ENCODE results near the gene SLC1A1. TPM values are rescaled to one million over a fixed set of nuclear protein-coding genes. Genes with fewer than 3 reads are reported as not detected.

Gene SLC1A1
- 1.3 TPM for total RNA-seq

- DNase-seq, result no peak
These were observed at the start of gene SLC1A1 for GRCh38 chr9:4489919-4490704. TSS of gene SLC1A1 (plus strand) at chr9:4490468. CDS start at chr9:4490680, 212 bp downstream.

DNA sequence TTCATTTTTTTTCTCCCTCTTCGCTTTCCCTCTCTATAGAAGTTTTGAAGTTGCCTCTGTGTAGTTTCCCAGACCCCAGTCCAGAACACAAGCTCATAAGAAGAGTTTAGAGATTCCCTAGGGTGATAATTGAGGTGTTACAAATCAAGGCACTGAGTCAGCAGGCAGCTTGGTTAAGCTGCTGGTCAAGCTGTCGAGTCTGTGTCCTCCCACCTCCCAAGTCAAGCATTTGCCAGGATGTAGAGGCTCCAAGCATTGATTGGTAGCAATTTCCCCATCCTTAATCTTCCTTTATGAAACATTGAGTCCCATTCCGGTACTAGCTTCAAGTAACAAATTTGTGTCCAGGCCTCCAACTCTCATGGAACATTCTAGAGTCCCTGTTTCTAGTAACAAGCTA lies 47.5 kb upstream of the SLC1A1 start:
- DNase-seq, result no peak

DNA sequence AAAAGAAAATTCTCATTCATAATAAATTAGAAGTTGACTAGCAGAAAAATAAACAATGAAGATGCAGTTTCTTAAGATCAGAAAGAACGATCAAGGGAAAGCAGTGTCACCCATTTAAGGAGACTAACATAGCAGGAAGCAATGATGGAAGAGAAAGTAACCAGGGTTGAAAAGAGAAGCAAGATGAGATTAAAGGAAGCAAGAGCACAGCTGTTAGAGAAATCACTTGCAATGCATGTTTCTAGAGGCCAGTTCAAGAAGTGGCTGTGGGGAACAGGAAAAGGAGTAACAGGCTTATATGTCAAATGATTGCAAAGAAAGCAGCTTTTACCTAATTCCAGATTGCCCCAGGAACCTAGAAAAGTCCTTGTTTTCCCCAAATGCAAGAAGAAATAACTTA lies 46.8 kb upstream of the SLC1A1 start:
- DNase-seq, result no peak

DNA sequence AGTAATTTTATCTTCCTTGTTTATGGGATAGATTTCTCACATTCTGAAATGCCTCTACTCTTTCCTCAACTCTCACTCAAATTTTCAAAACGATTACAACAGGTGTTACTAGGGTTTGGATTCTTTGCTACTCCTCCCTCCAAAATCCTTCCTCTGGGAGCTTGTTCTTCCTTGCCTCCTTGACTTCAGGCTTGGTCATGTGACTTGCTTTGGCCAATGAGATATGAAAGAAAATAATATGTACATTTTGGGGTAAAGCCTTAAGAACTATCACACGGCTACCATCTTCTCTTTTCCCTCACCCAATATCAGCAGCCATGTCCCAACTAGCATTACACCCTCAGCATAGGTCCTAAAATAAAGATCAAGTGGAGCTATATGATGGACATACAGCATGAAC lies 28.8 kb upstream of the SLC1A1 start:
- DNase-seq, result no peak

DNA sequence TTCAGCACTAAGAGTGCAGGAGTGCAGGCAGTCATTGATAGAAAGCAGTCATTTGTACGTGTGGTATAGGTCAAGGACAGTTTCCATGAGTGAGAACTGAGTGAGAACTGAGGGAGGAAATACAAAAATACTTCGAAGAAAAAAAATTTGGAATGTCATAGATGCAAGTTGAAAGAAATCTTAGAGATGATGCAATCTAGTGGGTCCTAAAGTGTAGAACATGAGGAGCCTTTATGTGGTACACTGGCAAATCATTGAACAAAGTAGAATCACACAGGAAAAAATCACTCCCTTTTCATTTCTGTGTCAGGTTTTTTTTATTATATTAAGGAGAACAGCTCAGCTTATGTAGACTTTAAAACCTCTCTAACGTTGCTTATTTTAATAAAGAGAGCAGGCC lies 26.4 kb upstream of the SLC1A1 start:
- no peak for DNase-seq

DNA sequence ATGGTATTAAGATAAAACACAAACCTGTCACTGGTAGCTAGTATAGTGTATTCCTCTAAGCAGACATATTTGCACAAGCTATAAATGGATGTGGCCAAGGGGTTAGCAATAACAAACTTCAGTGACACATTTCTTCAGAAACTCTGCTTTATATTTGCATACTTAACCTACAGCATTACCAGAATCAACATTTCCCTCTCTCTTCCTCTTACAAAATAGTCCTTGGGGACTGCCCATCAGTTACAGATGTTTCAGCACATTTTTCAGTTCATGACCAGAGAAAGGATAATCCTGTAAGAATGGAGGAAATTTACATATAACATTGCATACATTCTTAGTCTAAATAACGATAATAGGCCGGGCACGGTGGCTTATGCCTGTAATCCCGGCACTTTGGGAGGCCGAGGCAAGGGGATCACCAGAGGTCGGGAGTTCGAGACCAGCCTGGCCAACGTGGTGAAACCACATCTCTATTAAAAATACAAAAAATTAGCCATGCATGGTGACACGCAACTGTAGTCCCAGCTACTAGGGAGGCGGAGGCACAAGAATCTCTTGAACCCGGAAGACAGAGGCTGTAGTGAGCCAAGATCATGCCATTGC lies 25.3 kb upstream of the SLC1A1 start:
- no peak for DNase-seq

- no peak for DNase-seq
These were observed 24.4 kb upstream of the SLC1A1 start for GRCh38 chr9:4465910-4466309.

DNA sequence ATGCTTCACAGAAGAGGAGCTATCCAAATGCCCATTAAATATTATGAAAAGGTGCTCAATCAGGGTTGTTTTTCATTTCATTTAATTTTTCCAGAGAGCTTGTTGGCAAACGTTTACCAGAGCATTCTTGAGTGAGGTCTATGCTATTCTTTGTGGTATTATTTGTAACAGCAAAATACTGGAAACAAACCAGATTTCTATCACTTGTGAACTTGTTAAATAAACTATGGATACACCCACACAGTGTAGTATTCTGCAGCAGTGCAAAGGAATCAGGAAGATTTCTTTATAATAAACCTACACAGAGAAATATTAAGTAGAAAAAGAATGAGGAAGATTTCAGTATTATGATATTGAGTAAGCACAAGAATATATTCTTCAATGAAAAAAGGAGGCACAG lies 15.0 kb upstream of the SLC1A1 start:
- DNase-seq, result no peak

DNA sequence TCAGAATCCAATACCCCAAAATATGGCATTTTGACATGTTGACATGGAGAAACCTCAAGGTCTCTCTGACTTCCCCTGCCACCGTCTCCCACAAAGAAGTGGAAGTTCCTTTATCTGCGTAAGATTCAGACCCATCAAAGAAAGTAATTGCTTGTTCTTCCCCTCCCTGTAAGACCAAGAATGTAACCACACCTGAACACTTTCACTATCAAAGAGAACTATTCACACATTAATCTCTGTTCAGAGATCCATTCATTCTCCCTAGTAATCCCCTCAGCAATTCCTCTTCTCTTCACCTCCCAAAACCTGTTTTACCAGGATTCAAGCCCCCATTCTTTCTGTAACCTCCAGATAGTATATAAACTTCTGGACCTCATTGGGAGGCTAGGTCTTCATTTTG lies 4.1 kb upstream of the SLC1A1 start:
- DNase-seq, result no peak

DNA sequence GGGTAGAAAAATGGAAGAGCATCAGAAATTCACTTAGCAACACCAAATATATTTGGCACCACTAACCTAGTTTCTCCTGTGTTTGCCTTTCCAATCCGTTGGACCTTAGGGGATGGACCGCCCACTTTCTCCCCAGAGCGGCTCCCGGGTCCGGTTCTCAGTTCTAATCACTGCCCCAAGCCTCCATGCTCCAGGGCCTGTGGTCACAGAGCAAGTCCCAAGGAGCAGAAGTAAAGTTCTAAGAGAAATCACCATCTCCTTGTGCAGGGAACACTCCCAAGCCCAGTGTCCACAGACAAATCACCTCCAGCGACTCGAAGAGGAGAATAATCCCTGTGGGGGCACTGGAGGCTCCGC lies 728 bp upstream of the SLC1A1 start:
- no peak for DNase-seq

GRCh38 chr9:4490705-4491625 lies 697 bp downstream of the SLC1A1 start:
- DNase-seq, result no peak

DNA sequence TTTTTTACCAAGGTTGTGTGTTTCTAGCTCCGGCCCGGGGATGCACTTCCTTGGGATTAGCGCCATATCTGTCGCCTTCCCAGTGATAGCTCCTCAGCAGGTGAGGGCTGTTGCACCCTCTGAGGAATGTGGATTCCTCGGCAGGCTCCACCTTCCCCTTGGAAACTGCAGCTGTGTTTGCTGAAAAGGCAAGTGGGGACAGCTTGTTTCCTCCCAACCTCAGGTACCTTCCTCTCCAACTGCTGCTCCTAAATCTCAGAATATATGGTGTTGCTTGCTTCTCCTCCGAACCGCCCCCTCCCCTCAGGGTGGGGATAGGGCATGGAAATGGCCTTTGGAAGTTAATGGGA lies 1.3 kb downstream of the SLC1A1 start:
- DNase-seq, result no peak

- DNase-seq, result no peak
These were observed 4.1 kb downstream of the SLC1A1 start for GRCh38 chr9:4494332-4494731.

DNA sequence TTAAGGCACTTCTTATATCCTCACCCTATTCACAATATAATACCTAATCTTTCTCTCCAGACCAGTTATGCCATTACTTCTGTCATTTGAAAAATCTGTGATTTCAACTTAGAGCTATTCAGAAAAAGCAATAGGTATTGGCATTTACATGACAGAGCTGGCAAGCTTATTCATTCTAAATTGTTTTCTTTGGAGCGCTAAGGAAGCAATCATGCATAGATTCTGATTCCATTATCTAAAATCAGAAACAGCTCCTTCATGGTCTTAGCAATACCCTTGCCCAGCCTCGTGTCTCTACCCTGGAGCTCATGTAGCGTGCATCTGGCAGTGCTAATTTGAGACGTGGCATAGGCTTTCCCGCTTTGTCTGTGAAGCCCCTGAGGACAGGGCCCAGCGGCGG lies 4.5 kb downstream of the SLC1A1 start:
- no peak for DNase-seq

GRCh38 chr9:4495537-4495936 lies 5.3 kb downstream of the SLC1A1 start:
- no peak for DNase-seq

DNA sequence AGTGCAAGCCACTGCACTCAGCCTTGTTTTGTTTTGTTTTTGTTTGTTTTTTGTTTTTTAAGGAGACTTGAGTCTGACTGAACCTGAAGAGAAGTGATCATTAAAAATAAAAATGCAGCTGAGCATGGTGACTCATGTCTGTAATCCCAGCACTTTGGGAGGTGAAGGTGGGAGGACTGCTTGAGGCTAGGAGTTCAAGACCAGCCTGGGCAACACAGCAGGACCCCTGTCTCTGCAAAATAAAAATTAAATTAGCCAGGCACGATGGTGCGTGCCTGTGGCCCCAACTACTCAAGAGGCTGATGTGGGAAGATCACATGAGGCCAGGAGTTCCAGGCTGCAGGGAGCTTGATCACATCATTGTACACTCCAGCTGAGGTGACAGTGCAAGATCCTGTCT lies 6.2 kb downstream of the SLC1A1 start:
- no peak for DNase-seq

GRCh38 chr9:4497395-4497794 lies 7.1 kb downstream of the SLC1A1 start:
- no peak for DNase-seq

DNA sequence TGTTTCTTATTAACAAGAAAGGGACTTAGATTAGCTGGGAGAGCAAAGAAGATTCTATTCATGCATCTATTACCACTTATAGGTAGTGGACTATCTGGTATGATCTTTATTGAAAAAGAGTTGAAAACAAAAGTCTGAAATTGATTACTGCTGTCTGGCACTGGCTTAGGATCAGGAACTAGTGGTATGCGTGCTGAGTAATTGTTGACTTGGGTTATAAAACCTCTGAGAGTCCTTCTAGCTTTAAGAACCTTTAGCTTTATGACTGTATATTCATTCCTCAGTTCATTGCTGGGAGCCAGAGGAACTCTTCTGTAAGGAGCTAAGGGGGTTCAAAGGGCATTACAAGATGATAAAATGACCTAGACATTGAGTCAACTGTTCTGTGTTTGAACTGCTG lies 7.6 kb downstream of the SLC1A1 start:
- no peak for DNase-seq

DNA sequence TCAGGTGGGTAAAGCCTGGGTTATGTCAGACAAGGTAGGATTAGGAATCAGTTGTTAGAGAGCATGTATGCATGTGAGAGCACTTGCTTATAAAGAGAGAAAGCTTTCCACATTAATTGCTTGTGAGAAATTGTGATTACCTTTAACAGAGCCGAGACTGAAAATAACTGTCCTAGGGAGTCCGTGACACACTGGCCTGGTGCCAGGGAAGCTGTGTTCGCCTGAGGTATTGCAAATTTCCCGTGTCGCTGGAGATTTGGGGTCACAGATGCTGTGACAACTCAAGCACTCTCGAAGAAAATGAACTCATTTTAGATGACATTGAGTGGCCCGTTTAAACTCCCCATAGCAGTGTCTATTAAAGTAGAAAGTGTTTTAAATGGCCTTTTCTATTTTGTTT lies 9.6 kb downstream of the SLC1A1 start:
- no peak for DNase-seq

GRCh38 chr9:4501147-4501507 lies 10.9 kb downstream of the SLC1A1 start:
- no peak for DNase-seq

GRCh38 chr9:4502444-4502843 lies 12.2 kb downstream of the SLC1A1 start:
- DNase-seq, result no peak

- no peak for DNase-seq
These were observed 12.8 kb downstream of the SLC1A1 start for GRCh38 chr9:4503103-4503502.

DNA sequence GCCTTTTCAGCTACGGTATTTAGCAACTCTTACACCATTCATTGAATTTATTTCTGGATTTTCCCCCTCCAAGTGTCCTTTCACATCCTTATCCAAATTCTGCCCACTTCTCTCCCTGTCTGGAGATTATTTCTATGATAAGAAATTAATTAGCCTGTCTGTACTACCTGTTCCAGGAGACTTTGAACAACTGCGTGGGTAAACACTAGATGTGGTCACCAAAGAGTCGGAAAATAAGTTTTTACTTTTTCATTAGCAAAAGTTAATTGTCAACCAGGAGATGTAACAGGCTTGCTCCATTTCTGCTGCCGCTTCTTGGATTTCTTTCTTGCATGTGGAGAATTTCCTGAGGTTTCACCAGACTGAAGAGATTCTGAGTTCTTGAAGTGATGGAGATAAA lies 14.0 kb downstream of the SLC1A1 start:
- no peak for DNase-seq

GRCh38 chr9:4506490-4506889 lies 16.2 kb downstream of the SLC1A1 start:
- DNase-seq, result no peak
